Stimulated activated CD4-positive, alpha-beta T cell treated with anti-CD3 and anti-CD28 coated beads, Interleukin-2, amount 100 ng/mL, for 24 hours (primary cell): ENCODE measurements around the gene ZER1.

Experiments used
- DNase-seq, 2 donors: peaks; one replicate each; pipeline ENCODE4 v3.0.0-alpha.2; 2020

Gene ZER1

GRCh38 chr9:128689293-128689774 lies 82.4 kb downstream of the ZER1 start:
- DNase-seq, result peak; percentile 54 to 64

GRCh38 chr9:128688501-128689292 lies 83.0 kb downstream of the ZER1 start, which contains the start of gene SET:
TSS of gene SET (plus strand) at chr9:128689222. CDS start at chr9:128689583, 361 bp downstream.
- DNase-seq, result peak; percentile 91 to 97

GRCh38 chr9:128687453-128687852 lies 84.3 kb downstream of the ZER1 start:
- no peak for DNase-seq

- peak; percentile 37 to 53 for DNase-seq
Measured at GRCh38 chr9:128685636-128686489, 85.9 kb downstream of the ZER1 start.

GRCh38 chr9:128684325-128685199 lies 87.2 kb downstream of the ZER1 start:
- DNase-seq, result peak; percentile 80 to 82

GRCh38 chr9:128684065-128684324 lies 87.7 kb downstream of the ZER1 start:
- DNase-seq, result no peak

GRCh38 chr9:128683340-128684064 lies 88.2 kb downstream of the ZER1 start:
- peak; percentile 44 to 46 for DNase-seq
